ENCODE data around the gene CTRB2. TPM values are rescaled to one million over a fixed set of nuclear protein-coding genes. Genes with fewer than 3 reads are reported as not detected.

CTRB2 gene
- total and polyA plus RNA-seq, 2 of the 8 experiments (the other 6 are each of a cell fraction or from before 2014, with no cell fraction given) = not detected

DNA sequence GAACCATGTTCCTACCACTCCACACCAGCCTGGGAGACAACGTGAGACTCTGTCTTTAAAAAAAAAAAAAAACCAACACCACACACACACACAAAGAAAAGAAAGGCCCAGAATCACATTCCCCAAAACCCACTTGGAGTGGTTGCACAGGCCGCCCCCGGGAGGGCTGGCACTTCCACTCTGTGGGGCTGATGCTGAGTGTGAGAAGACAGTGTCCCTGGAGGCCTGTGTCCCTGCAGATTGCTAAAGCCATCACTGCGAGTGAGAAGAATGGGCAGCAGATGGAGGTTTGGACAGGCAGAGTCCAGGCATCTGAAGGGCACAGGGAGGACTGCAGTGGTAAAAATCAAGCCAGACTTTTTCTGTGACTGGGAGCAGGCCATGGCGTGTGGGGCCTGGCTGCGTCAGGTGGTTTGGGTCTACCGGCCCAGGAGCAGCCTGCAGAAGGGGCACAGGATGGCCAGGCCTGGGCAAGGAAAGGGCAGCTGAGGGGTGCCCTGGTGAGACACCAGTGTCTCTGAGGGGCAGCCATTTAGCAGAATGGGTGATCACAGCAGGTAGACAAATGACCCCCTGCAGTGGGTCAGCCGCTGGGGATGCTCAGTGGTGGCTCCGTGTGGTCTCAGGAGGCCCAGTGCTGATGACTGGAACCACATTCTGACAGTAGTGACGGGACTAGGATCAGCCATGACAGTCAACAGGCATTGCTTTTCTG is 13.1 kb downstream of the CTRB2 start (continued):
- no peak for TF ChIP-seq CTCF (IDR thresholded peaks at IDR 0.05; ENCODE audit: control extremely low read depth in 1 of 3, insufficient read depth in 1 of 3, low read depth in 1 of 3, low read length in 3 of 3)
